H1 (cell line): ENCODE data around the gene R3HDML. TPM values are rescaled to one million over a fixed set of nuclear protein-coding genes. Genes with fewer than 3 reads are reported as not detected.

Experiments
- CTCF ChIA-PET: fragments of 300-600 bp; sonication (Branson Sonifier 250); formaldehyde crosslinking; loops from one replicate; lab custom pipeline; 2021; ENCODE audit not compliant: partially characterized antibody; lab: Charles Lee
- POLR2A ChIA-PET: fragments of 300-600 bp; sonication (Branson Sonifier 250); formaldehyde crosslinking; loops from one replicate; lab custom pipeline; 2021; ENCODE audit warnings: inconsistent platforms; ENCODE audit not compliant: partially characterized antibody; lab: Charles Lee
- DNase-seq, 2 experiments: peaks; one replicate each; pipeline versions ENCODE4 v3.0.0 to v3.0.0-alpha.2; 2010 to 2022; ENCODE audit warnings: low spot score in 2 of 2, low read depth in 1 of 2, mixed read lengths in 1 of 2
- FAIRE-seq: peaks from 2 replicates; lab custom pipeline; 2011; peaks lifted over from hg19 to GRCh38; lab: Jason Lieb, UNC
- H2AFZ ChIP-seq: 2 replicates; pipeline ENCODE4 v1.8.1; 2012; ENCODE audit warnings: low read length, inconsistent platforms
- H2AK5ac ChIP-seq: 2 replicates; pipeline ENCODE4 v1.6.1; 2013; ENCODE audit warnings: low read depth, low read length
- H2BK120ac ChIP-seq: replicated peaks from 2 replicates; pipeline ENCODE3; 2013; ENCODE audit warnings: low read depth, low read length, inconsistent platforms
- H2BK12ac ChIP-seq: 2 replicates; pipeline ENCODE4 v1.6.1; 2013; ENCODE audit warnings: low read depth, low read length
- H2BK15ac ChIP-seq: 2 replicates; pipeline ENCODE4 v1.6.1; 2013; ENCODE audit warnings: low read length
- H2BK20ac ChIP-seq: 2 replicates; pipeline ENCODE4 v1.6.1; 2013; ENCODE audit warnings: low read length
- H2BK5ac ChIP-seq: 2 replicates; pipeline ENCODE4 v1.6.1; 2013; ENCODE audit warnings: low read depth, low read length
- H3K14ac ChIP-seq: 2 replicates; pipeline ENCODE4 v1.6.1; 2013; ENCODE audit warnings: inconsistent platforms; ENCODE audit not compliant: insufficient read length
- H3K18ac ChIP-seq: 2 replicates; pipeline ENCODE4 v1.6.1; 2013; ENCODE audit warnings: low read length; ENCODE audit errors: extremely low read depth
- H3K23ac ChIP-seq: 2 replicates; pipeline ENCODE4 v1.6.1; 2013; ENCODE audit warnings: inconsistent platforms; ENCODE audit not compliant: insufficient read length
- H3K23me2 ChIP-seq: 2 replicates; pipeline ENCODE4 v1.6.1; 2013; ENCODE audit warnings: low read depth, low read length
- H3K27ac ChIP-seq: 2 replicates; pipeline ENCODE4 v1.6.1; 2011; ENCODE audit warnings: low read depth, low read length, inconsistent platforms
- H3K27me3 ChIP-seq, 4 experiments: replicated peaks in 1 of 4; 1 replicate in 1 of 4; 2 replicates in 3 of 4; pipeline versions ENCODE4 v1.6.1 to v1.8.1; 2011 to 2013; ENCODE audit warnings: low read length in 3 of 4, mild to moderate bottlenecking in 3 of 4, inconsistent platforms in 2 of 4, mixed read lengths in 2 of 4, moderate library complexity in 1 of 4; ENCODE audit not compliant: control insufficient read depth in 3 of 4, insufficient read depth in 3 of 4; ENCODE audit errors: extremely low read depth in 1 of 4
- H3K36me3 ChIP-seq, 4 experiments: 2 replicates each; pipeline versions ENCODE4 v1.6.1 to v1.8.1; 2011 to 2013; ENCODE audit warnings: mild to moderate bottlenecking in 4 of 4, low read length in 3 of 4, moderate library complexity in 2 of 4, control low read depth in 1 of 4, inconsistent platforms in 1 of 4; ENCODE audit not compliant: insufficient read depth in 4 of 4, control insufficient read depth in 2 of 4
- H3K4ac ChIP-seq: replicated peaks from 2 replicates; pipeline ENCODE3; 2013; ENCODE audit warnings: low read length, low read depth, mixed read lengths, inconsistent platforms; ENCODE audit not compliant: insufficient read length
- H3K4me1 ChIP-seq, 4 experiments: replicated peaks in 1 of 4; 1 replicate in 1 of 4; 2 replicates in 3 of 4; pipeline versions ENCODE4 v1.6.1 to v1.8.1; 2011 to 2013; ENCODE audit warnings: low read length in 3 of 4, inconsistent platforms in 2 of 4, mixed read lengths in 1 of 4; ENCODE audit not compliant: insufficient read depth in 4 of 4, control insufficient read depth in 3 of 4
- H3K4me2 ChIP-seq, 2 experiments: 2 replicates each; pipeline versions ENCODE4 v1.6.1 to v1.8.1; 2011 to 2013; ENCODE audit warnings: low read depth in 2 of 2, low read length in 2 of 2, control low read depth in 1 of 2, inconsistent platforms in 1 of 2, mild to moderate bottlenecking in 1 of 2; ENCODE audit not compliant: insufficient read depth in 1 of 2
- H3K4me3 ChIP-seq, 4 experiments: fragments of 200-600, 300-600 bp in 1 of 4; sonication (generic), shearing (Covaris generic), sonication (Bioruptor Twin) in 1 of 4; 2 replicates each; pipeline versions ENCODE4 v1.5.1 to v1.8.1; 2011 to 2016; ENCODE audit warnings: low read length in 4 of 4, low read depth in 3 of 4, control low read depth in 2 of 4, inconsistent platforms in 2 of 4, mild to moderate bottlenecking in 2 of 4, mixed read lengths in 1 of 4, moderate library complexity in 1 of 4; ENCODE audit not compliant: insufficient read depth in 2 of 4; ENCODE audit errors: extremely low read depth in 1 of 4
- H3K56ac ChIP-seq: replicated peaks from 2 replicates; pipeline ENCODE3; 2013; ENCODE audit warnings: low read depth, mild to moderate bottlenecking, mixed read lengths, low read length, inconsistent platforms; ENCODE audit not compliant: insufficient read length
- H3K79me1 ChIP-seq: 2 replicates; pipeline ENCODE4 v1.6.1; 2013; ENCODE audit warnings: low read depth, low read length, control low read depth
- H3K79me2 ChIP-seq, 2 experiments: 2 replicates each; pipeline versions ENCODE4 v1.6.1 to v1.8.1; 2012 to 2013; ENCODE audit warnings: low read length in 2 of 2, mild to moderate bottlenecking in 2 of 2, inconsistent platforms in 1 of 2; ENCODE audit not compliant: insufficient read depth in 2 of 2, control insufficient read depth in 1 of 2
- H3K9ac ChIP-seq, 4 experiments: replicated peaks in 1 of 4; 1 replicate in 1 of 4; 2 replicates in 3 of 4; pipeline versions ENCODE4 v1.6.1 to v1.8.1; 2011 to 2013; ENCODE audit warnings: low read depth in 3 of 4, low read length in 3 of 4, control low read depth in 2 of 4, mild to moderate bottlenecking in 2 of 4, moderate library complexity in 2 of 4, inconsistent platforms in 1 of 4; ENCODE audit errors: extremely low read depth in 1 of 4
- H3K9me3 ChIP-seq, 2 experiments: 2 replicates each; pipeline versions ENCODE4 v1.6.1 to v1.8.1; 2012 to 2013; ENCODE audit warnings: mild to moderate bottlenecking in 2 of 2, moderate library complexity in 2 of 2, control low read depth in 1 of 2, inconsistent platforms in 1 of 2, low read depth in 1 of 2, low read length in 1 of 2, mixed read lengths in 1 of 2; ENCODE audit not compliant: insufficient read depth in 2 of 2
- H4K20me1 ChIP-seq, 2 experiments: replicated peaks in 1 of 2; 2 replicates each; pipeline versions ENCODE3 to v1.8.1; 2011 to 2013; ENCODE audit warnings: inconsistent platforms in 2 of 2, low read length in 2 of 2, mild to moderate bottlenecking in 1 of 2; ENCODE audit not compliant: insufficient read depth in 2 of 2, control insufficient read depth in 1 of 2
- H4K5ac ChIP-seq: 2 replicates; pipeline ENCODE4 v1.6.1; 2013; ENCODE audit warnings: low read length, low read depth, mixed read lengths, inconsistent platforms; ENCODE audit not compliant: insufficient read length
- H4K8ac ChIP-seq: 2 replicates; pipeline ENCODE4 v1.8.0; 2013; ENCODE audit warnings: mild to moderate bottlenecking, moderate library complexity, low read length, inconsistent platforms; ENCODE audit not compliant: insufficient read depth; ENCODE audit errors: extremely low read depth
- H4K91ac ChIP-seq: replicated peaks from 2 replicates; pipeline ENCODE3; 2013; ENCODE audit warnings: low read length, mixed read lengths, inconsistent platforms; ENCODE audit not compliant: insufficient read length
- BACH1 ChIP-seq: IDR thresholded peaks from 2 replicates; pipeline ENCODE4 v1.6.1; 2012; ENCODE audit warnings: low read length, improper control_type of control experiment
- BCL11A ChIP-seq, 2 experiments: IDR thresholded peaks; one replicate each; pipeline ENCODE4 v1.6.1; 2011; ENCODE audit warnings: low read depth in 2 of 2, low read length in 2 of 2, mild to moderate bottlenecking in 2 of 2
- HDAC6 ChIP-seq: IDR thresholded peaks from one replicate; pipeline ENCODE4 v1.7.1; 2012; ENCODE audit warnings: low read depth, mild to moderate bottlenecking, inconsistent platforms, low read length, moderate library complexity
- JUND ChIP-seq: IDR thresholded peaks from 2 replicates; pipeline ENCODE4 v1.6.1; 2011; ENCODE audit warnings: mild to moderate bottlenecking, improper control_type of control experiment, low read length
- MAFK ChIP-seq: IDR thresholded peaks from 2 replicates; pipeline ENCODE4 v1.6.1; 2012; ENCODE audit warnings: low read depth, mild to moderate bottlenecking, improper control_type of control experiment, low read length
- NRF1 ChIP-seq: IDR thresholded peaks from 2 replicates; pipeline ENCODE4 v1.6.1; 2011; ENCODE audit warnings: mild to moderate bottlenecking, low read depth, low read length, improper control_type of control experiment
- PHF8 ChIP-seq: fragments of 200-600 bp; sonication (generic); conservative IDR thresholded peaks from 2 replicates; pipeline ENCODE4 v1.7.1; 2012; ENCODE audit warnings: low read depth, mild to moderate bottlenecking, inconsistent platforms, low read length, moderate library complexity
- SIX5 ChIP-seq: IDR thresholded peaks from 2 replicates; pipeline ENCODE4 v1.6.1; 2011; ENCODE audit warnings: mild to moderate bottlenecking, low read depth, low read length
- SP1 ChIP-seq: IDR thresholded peaks from 2 replicates; pipeline ENCODE4 v1.6.1; 2011; ENCODE audit warnings: low read depth, low read length
- SP4 ChIP-seq: IDR thresholded peaks from 2 replicates; pipeline ENCODE4 v1.6.1; 2012; ENCODE audit warnings: low read length, inconsistent platforms
- SUZ12 ChIP-seq: fragments of 200-600 bp; sonication (generic); IDR thresholded peaks from 2 replicates; pipeline ENCODE4 v1.6.1; 2012; ENCODE audit warnings: mild to moderate bottlenecking, inconsistent platforms, low read length, moderate library complexity, mixed read lengths
- TBP ChIP-seq: IDR thresholded peaks from 2 replicates; pipeline ENCODE4 v1.6.1; 2011; ENCODE audit warnings: low read depth, low read length, improper control_type of control experiment
- WGBS, 2 experiments: shearing (Covaris generic) in 1 of 2; methylation state at CpG; one replicate each; pipeline versions ENCODE4 v1.1.6 to v1.1.7; 2013 to 2015; ENCODE audit warnings: low lambda C conversion rate in 2 of 2, mixed read lengths in 2 of 2, inconsistent platforms in 1 of 2, low coverage in 1 of 2, missing lambda C conversion rate in 1 of 2; ENCODE audit not compliant: insufficient replicate concordance in 2 of 2, insufficient coverage in 1 of 2, insufficient read length in 1 of 2; ENCODE audit errors: extremely low coverage in 1 of 2, missing lambda C conversion rate in 1 of 2; 5-methylcytosine and 5-hydroxymethylcytosine counted together
- polyA plus RNA-seq, 7 experiments: library from polyadenylated mRNA; depleted of rRNA in 3 of 7; stranded (reverse) in 5 of 7; unstranded in 2 of 7; fragments of >200 nt in 5 of 7; fragments of 200-250 nt in 2 of 7; gene quantifications; 1 replicate in 5 of 7; 2 replicates in 1 of 7; 4 replicates in 1 of 7; pipeline versions ENCODE4 v1.2.1 to v1.2.3, GENCODE V29; 2011 to 2013; ENCODE audit warnings: missing spikeins in 2 of 7, mixed read lengths in 2 of 7
- total RNA-seq: library from RNA; stranded (reverse); fragmentation: NEBNext Ultra II Directional; extraction: Animal tissue kit (Norgen Biotek cat#: 25700); gene quantifications from 2 replicates; pipeline ENCODE4 v1.2.1, GENCODE V29; 2021
- TF ChIP-seq, protein P1 (sequence below): IDR thresholded peaks from 2 replicates; pipeline ENCODE4 v1.6.1; 2012; ENCODE audit warnings: low read length, inconsistent platforms
- TF ChIP-seq, protein P2 (sequence below): IDR thresholded peaks from 2 replicates; pipeline ENCODE4 v1.6.1; 2012; ENCODE audit warnings: inconsistent platforms

R3HDML gene
- total and polyA plus RNA-seq, 2 of the 8 experiments (the other 6 are each of a cell fraction or from before 2014, with no cell fraction given): not detected

DNA sequence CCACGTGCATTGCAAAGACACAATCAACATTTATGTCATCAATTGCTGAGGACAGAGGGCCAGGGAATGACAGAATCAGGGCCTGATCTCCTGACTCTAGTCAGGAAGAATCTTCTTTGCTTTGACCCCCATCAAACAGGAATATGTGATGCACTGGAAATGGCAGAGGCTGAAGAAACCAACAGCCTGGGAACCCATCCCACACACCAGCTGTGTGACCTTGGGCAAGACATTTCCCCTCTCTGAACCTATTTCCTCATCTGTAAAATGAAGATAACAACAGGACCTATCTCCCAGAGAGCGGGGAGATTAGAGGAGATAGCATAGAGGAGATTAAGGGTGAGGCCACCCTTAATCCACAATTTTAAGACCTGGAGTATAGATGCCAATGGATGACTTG lies 20.2 kb downstream of the R3HDML start:
- POLR2A ChIA-PET: no interaction called here
- 95% methylated on average over 2 of the region's 2 CpGs; no CpG with 5 or more reads in 1 of the 2 experiments for WGBS, 2 experiments
- H3K4me3 ChIP-seq: no peak overlapping the region
- TF ChIP-seq SUZ12 (no peak), BCL11A (IDR thresholded peaks at IDR 0.05; ENCODE audit: low read depth in 2 of 2, low read length in 2 of 2) (no peak), HDAC6 (no peak), SP4 (no peak), SIX5 (no peak), TBP (no peak), JUND (no peak), MAFK (no peak), NRF1 (no peak), SP1 (no peak), BACH1 (no peak), PHF8 (no peak)
- TF ChIP-seq, protein P1, sequence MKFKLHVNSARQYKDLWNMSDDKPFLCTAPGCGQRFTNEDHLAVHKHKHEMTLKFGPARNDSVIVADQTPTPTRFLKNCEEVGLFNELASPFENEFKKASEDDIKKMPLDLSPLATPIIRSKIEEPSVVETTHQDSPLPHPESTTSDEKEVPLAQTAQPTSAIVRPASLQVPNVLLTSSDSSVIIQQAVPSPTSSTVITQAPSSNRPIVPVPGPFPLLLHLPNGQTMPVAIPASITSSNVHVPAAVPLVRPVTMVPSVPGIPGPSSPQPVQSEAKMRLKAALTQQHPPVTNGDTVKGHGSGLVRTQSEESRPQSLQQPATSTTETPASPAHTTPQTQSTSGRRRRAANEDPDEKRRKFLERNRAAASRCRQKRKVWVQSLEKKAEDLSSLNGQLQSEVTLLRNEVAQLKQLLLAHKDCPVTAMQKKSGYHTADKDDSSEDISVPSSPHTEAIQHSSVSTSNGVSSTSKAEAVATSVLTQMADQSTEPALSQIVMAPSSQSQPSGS: no peak
- TF ChIP-seq, protein P2, sequence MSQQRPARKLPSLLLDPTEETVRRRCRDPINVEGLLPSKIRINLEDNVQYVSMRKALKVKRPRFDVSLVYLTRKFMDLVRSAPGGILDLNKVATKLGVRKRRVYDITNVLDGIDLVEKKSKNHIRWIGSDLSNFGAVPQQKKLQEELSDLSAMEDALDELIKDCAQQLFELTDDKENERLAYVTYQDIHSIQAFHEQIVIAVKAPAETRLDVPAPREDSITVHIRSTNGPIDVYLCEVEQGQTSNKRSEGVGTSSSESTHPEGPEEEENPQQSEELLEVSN: no peak

More for the DNA sequence above, 20.2 kb downstream of the R3HDML start:
- Histone ChIP-seq H4K8ac (no peak overlapping the region), H3K79me2 (no peaks in the 10 kb centered on the region), H3K9ac (no peak overlapping the region), H3K79me1 (no peaks in the 10 kb centered on the region), H4K20me1 (no peaks in the 10 kb centered on the region), H3K27me3 (no peaks in the 10 kb centered on the region), H2AFZ (no peak overlapping the region), H4K5ac (no peak overlapping the region), H3K9me3 (no peaks in the 10 kb centered on the region), H3K56ac (no peak overlapping the region), H3K18ac (no peak overlapping the region), H2BK15ac (no peak overlapping the region), H3K14ac (no peak overlapping the region), H3K23ac (no peak overlapping the region), H2BK20ac (no peak overlapping the region), H2BK12ac (no peak overlapping the region), H3K4ac (no peak overlapping the region), H4K91ac (no peak overlapping the region), H2BK120ac (no peak overlapping the region), H3K4me1 (peaks cover 0 to 5% (median 0%) of the 10 kb centered on the region in 4 experiments; a peak in 1 of 7 replicates), H3K27ac (no peak overlapping the region), H2AK5ac (no peak overlapping the region), H2BK5ac (no peak overlapping the region), H3K36me3 (no peaks in the 10 kb centered on the region), H3K23me2 (peaks cover 5% of the 10 kb centered on the region; the same call in 1 of the 2 replicates), H3K4me2 (no peak overlapping the region)
- CTCF ChIA-PET: no interaction called here
- DNase-seq (no peak), FAIRE-seq (no peak)
